GM12878 (cell line): ENCODE measurements around the gene PIGL. TPM values are rescaled to one million over a fixed set of nuclear protein-coding genes. Genes with fewer than 3 reads are reported as not detected.

Experiments
- ATAC-seq: fragments of 200-7000 bp; cut with Tn5 transposase; 3 replicates; pipeline ENCODE4 v1.9.1; 2020; ENCODE audit warnings: mild to moderate bottlenecking, moderate library complexity
- BruUV-seq: library from RNA; stranded (reverse); fragments of 400-500 nt; replicated peaks from 2 replicates; lab custom pipeline; 2021; lab: Mats Ljungman, UMichigan
- CTCF ChIA-PET: fragments of 300-600 bp; sonication (Branson Sonifier 250); formaldehyde crosslinking; extraction: SDS; loops from one replicate; lab custom pipeline; 2021; ENCODE audit warnings: inconsistent platforms; lab: Yijun Ruan, JAX
- POLR2A ChIA-PET: fragments of 350-600 bp; formaldehyde crosslinking; extraction: SDS; loops from one replicate; lab custom pipeline; 2021; ENCODE audit warnings: inconsistent platforms; lab: Charles Lee
- RAD21 ChIA-PET: fragments of 300-600 bp; sonication (Branson Sonifier 250); formaldehyde crosslinking; loops from one replicate; lab custom pipeline; 2023; ENCODE audit warnings: antibody characterized with exemption; ENCODE audit not compliant: unreplicated experiment; lab: Charles Lee
- SMC1A ChIA-PET: fragments of 300-600 bp; sonication (Branson Sonifier 250); formaldehyde crosslinking; loops from one replicate; lab custom pipeline; 2023; ENCODE audit not compliant: unreplicated experiment, uncharacterized antibody; lab: Charles Lee
- DNase-seq: peaks from one replicate; pipeline ENCODE4 v3.0.0-alpha.2; 2011; ENCODE audit warnings: low read depth, low spot score
- FAIRE-seq: peaks from 3 replicates; lab custom pipeline; 2011; peaks lifted over from hg19 to GRCh38; lab: Jason Lieb, UNC
- H2AFZ ChIP-seq: 2 replicates; pipeline ENCODE4 v1.6.0; 2011; ENCODE audit warnings: low read depth, low read length, control low read depth; ENCODE audit not compliant: control insufficient read depth
- H3K27ac ChIP-seq: 2 replicates; pipeline ENCODE4 v1.5.1; 2011; ENCODE audit warnings: control low read depth; ENCODE audit not compliant: control insufficient read depth, insufficient read depth
- H3K27me3 ChIP-seq, 2 experiments: replicated peaks in 1 of 2; 2 replicates each; pipeline versions ENCODE4 v1.6.0 to v1.6.1; 2011; ENCODE audit warnings: low read length in 1 of 2; ENCODE audit not compliant: control insufficient read depth in 2 of 2, insufficient read depth in 2 of 2
- H3K36me3 ChIP-seq, 2 experiments: 2 replicates each; pipeline ENCODE4 v1.5.1; 2011; ENCODE audit warnings: low read length in 1 of 2; ENCODE audit not compliant: control insufficient read depth in 2 of 2, insufficient read depth in 2 of 2
- H3K4me1 ChIP-seq: 2 replicates; pipeline ENCODE4 v1.6.1; 2011; ENCODE audit warnings: mild to moderate bottlenecking, low read length, moderate library complexity, mixed read lengths; ENCODE audit not compliant: control insufficient read depth, insufficient read depth
- H3K4me2 ChIP-seq: 2 replicates; pipeline ENCODE4 v1.6.0; 2011; ENCODE audit warnings: control low read depth; ENCODE audit not compliant: control insufficient read depth, insufficient read depth
- H3K4me3 ChIP-seq: fragments of 200-600 bp; sonication (generic); 2 replicates; pipeline ENCODE4 v1.5.1; 2016
- H3K79me2 ChIP-seq: 2 replicates; pipeline ENCODE4 v1.6.0; 2011; ENCODE audit warnings: low read length; ENCODE audit not compliant: control insufficient read depth, insufficient read depth
- H3K9ac ChIP-seq: 2 replicates; pipeline ENCODE4 v1.8.0; 2011; ENCODE audit warnings: low read length, control low read depth, mixed read lengths; ENCODE audit not compliant: control insufficient read depth, insufficient read depth
- H3K9me3 ChIP-seq: replicated peaks from 3 replicates; pipeline ENCODE4 v1.5.1; 2011; ENCODE audit warnings: mild to moderate bottlenecking, low read length; ENCODE audit not compliant: control insufficient read depth, insufficient read depth
- H4K20me1 ChIP-seq: 2 replicates; pipeline ENCODE4 v1.6.0; 2011; ENCODE audit not compliant: control insufficient read depth, insufficient read depth
- EED ChIP-seq: sonication (generic); IDR thresholded peaks from 2 replicates; pipeline ENCODE4 v1.6.1; 2016; ENCODE audit warnings: antibody characterized with exemption, low read depth
- GABPA ChIP-seq: IDR thresholded peaks from 2 replicates; pipeline ENCODE4 v1.6.1; 2014; ENCODE audit warnings: antibody characterized with exemption, low read depth, mild to moderate bottlenecking, inconsistent platforms
- HSF1 ChIP-seq: fragments of 150-350 bp; IDR thresholded peaks from 2 replicates; pipeline ENCODE4 v1.6.1; 2014; ENCODE audit warnings: mild to moderate bottlenecking, low read depth, low read length
- JUND ChIP-seq: IDR thresholded peaks from 2 replicates; pipeline ENCODE4 v1.6.1; 2012; ENCODE audit warnings: low read depth, mild to moderate bottlenecking, low read length, improper control_type of control experiment, moderate library complexity
- KDM1A ChIP-seq: fragments of 200-600 bp; sonication (generic); IDR thresholded peaks from 2 replicates; pipeline ENCODE4 v1.6.1; 2016; ENCODE audit warnings: borderline replicate concordance
- MAX ChIP-seq: IDR thresholded peaks from 2 replicates; pipeline ENCODE4 v1.6.1; 2012; ENCODE audit warnings: low read depth, low read length, improper control_type of control experiment
- MXI1 ChIP-seq: fragments of 150-350 bp; IDR thresholded peaks from 2 replicates; pipeline ENCODE4 v1.6.1; 2011; ENCODE audit warnings: low read depth, mild to moderate bottlenecking, inconsistent platforms, low read length, improper control_type of control experiment
- NR2C2 ChIP-seq: IDR thresholded peaks from 2 replicates; pipeline ENCODE4 v1.6.1; 2011; ENCODE audit warnings: borderline replicate concordance, low read depth; ENCODE audit not compliant: control insufficient read depth, insufficient read length
- PML ChIP-seq: IDR thresholded peaks from 2 replicates; pipeline ENCODE4 v1.6.1; 2012; ENCODE audit warnings: low read length, inconsistent platforms
- POLR2A ChIP-seq: IDR thresholded peaks from 2 replicates; pipeline ENCODE4 v1.6.1; 2011; ENCODE audit warnings: low read depth, mild to moderate bottlenecking, low read length
- SIN3A ChIP-seq: IDR thresholded peaks from 2 replicates; pipeline ENCODE4 v1.6.1; 2012; ENCODE audit warnings: low read depth, low read length, improper control_type of control experiment
- SP1 ChIP-seq: IDR thresholded peaks from one replicate; pipeline ENCODE4 v1.6.1; 2011; ENCODE audit warnings: low read depth, low read length
- STAT1 ChIP-seq: fragments of 450-650 bp; conservative IDR thresholded peaks from 2 replicates; pipeline ENCODE4 v1.6.1; 2014; ENCODE audit warnings: antibody characterized with exemption, mild to moderate bottlenecking
- STAT3 ChIP-seq: IDR thresholded peaks from 2 replicates; pipeline ENCODE4 v1.6.1; 2011; ENCODE audit warnings: low read depth, low read length, improper control_type of control experiment
- TCF7 ChIP-seq: IDR thresholded peaks from 2 replicates; pipeline ENCODE4 v1.6.1; 2014; ENCODE audit warnings: antibody characterized with exemption, borderline replicate concordance
- ZNF592 ChIP-seq: fragments of 450-650 bp; IDR thresholded peaks from 2 replicates; pipeline ENCODE4 v1.6.1; 2017; ENCODE audit warnings: mild to moderate bottlenecking, moderate library complexity
- ZNF622 ChIP-seq: fragments of 450-650 bp; IDR thresholded peaks from 2 replicates; pipeline ENCODE4 v1.6.1; 2017; ENCODE audit warnings: mild to moderate bottlenecking, inconsistent platforms
- WGBS: methylation state at CpG from one replicate; pipeline ENCODE4 v1.1.6; 2016; ENCODE audit warnings: low lambda C conversion rate; ENCODE audit not compliant: insufficient replicate concordance, insufficient coverage; ENCODE audit errors: missing lambda C conversion rate; 5-methylcytosine and 5-hydroxymethylcytosine counted together
- in situ Hi-C: fragments of 300-500 bp; cut with MboI; formaldehyde crosslinking; loops from 9 replicates; pipeline ENCODE4 v1.14.3; 2018; ENCODE audit warnings: mixed read lengths
- intact Hi-C: fragments of 100-400 bp; cut with micrococcal nuclease; formaldehyde crosslinking; loops from one replicate; pipeline ENCODE4 v1.14.2; 2022; ENCODE audit not compliant: unreplicated experiment
- polyA plus RNA-seq, 11 experiments: library from polyadenylated mRNA; depleted of rRNA in 4 of 11; unstranded in 6 of 11; stranded (reverse) in 5 of 11; fragments of >200 nt; fragmentation: Nextera tagmentation in 4 of 11; fragmentation: Illumina TruSeq in 1 of 11; extraction: Ambion mirVana in 4 of 11; extraction: Trizol in 1 of 11; gene quantifications; 1 replicate in 1 of 11; 2 replicates in 10 of 11; pipeline versions ENCODE4 v1.2.1 to v1.2.3, GENCODE V29; 2011 to 2016; ENCODE audit warnings: inconsistent platforms in 2 of 11, missing spikeins in 2 of 11, low read depth in 1 of 11
- total RNA-seq, 4 experiments: library from RNA; depleted of rRNA in 3 of 4; stranded (reverse); fragments of >200 nt in 3 of 4; fragmentation: Illumina TruSeq in 1 of 4; extraction: Trizol in 1 of 4; gene quantifications; 2 replicates each; pipeline versions ENCODE4 v1.2.1 to v1.2.3, GENCODE V29; 2013 to 2021

PIGL gene
- total and polyA plus RNA-seq, 10 of the 15 experiments (the other 5 are each of a cell fraction or from before 2014, with no cell fraction given), result 25.9 to 52.5 (median 30.2) TPM

- TF ChIP-seq ZNF592 (no peak), STAT1 (no peak), EED (no peak), STAT3 (no peak), SIN3A (no peak), HSF1 (no peak), ZNF622 (no peak), PML (no peak)
Observed at GRCh38 chr17:16275024-16275423, 58.0 kb downstream of the PIGL start (continued).

GRCh38 chr17:16277163-16277562 is 60.2 kb downstream of the PIGL start:
- ChIA-PET SMC1A (interaction anchor here (0.6 kb wide), 1 partner anchor 15 kb away, joined by 3 read pairs; no protein-coding TSS in a partner anchor), RAD21 (no interaction called here), POLR2A (interaction anchor here (1.0 to 1.1 kb wide), 2 partner anchors 24 to 152 kb away, joined by 3 to 4 read pairs; no protein-coding TSS in a partner anchor), CTCF (interaction anchor here (0.6 to 1.1 kb wide), 3 partner anchors 9 to 59 kb away, joined by 3 to 4 read pairs (median 3); no protein-coding TSS in a partner anchor)
- ATAC-seq (no peak), DNase-seq (no peak), FAIRE-seq (no peak)
- Histone ChIP-seq H2AFZ (no peak overlapping the region), H3K79me2 (no peaks in the 10 kb centered on the region), H3K27me3 (no peaks in the 10 kb centered on the region), H3K4me3 (no peak overlapping the region), H3K27ac (no peak overlapping the region), H3K9ac (no peak overlapping the region), H4K20me1 (no peaks in the 10 kb centered on the region), H3K4me2 (no peak overlapping the region), H3K9me3 (no peaks in the 10 kb centered on the region), H3K4me1 (no peaks in the 10 kb centered on the region), H3K36me3 (no peaks in the 10 kb centered on the region)
- in situ Hi-C loops (no loop called here), intact Hi-C loops (no loop called here)
- 88% methylated on average over 1 of the region's 1 CpG for WGBS
- BruUV-seq, result no TSS peak
- TF ChIP-seq TCF7 (no peak), SP1 (no peak), KDM1A (no peak), MXI1 (no peak), JUND (no peak), MAX (no peak), GABPA (no peak), NR2C2 (no peak), POLR2A (no peak)
